Trophoblast cell (in vitro differentiated cells and primary cell): ENCODE data around the gene TAGLN2.

ENCODE experiments used
- DNase-seq, 2 donors: peaks; one replicate each; pipeline ENCODE4 v3.0.0-alpha.2; 2016
- H2AFZ ChIP-seq: 2 replicates; pipeline ENCODE4 v1.6.1; 2013; ENCODE audit warnings: low read length, moderate library complexity, mild to moderate bottlenecking; ENCODE audit not compliant: insufficient read depth, poor library complexity
- H2AK5ac ChIP-seq: 2 replicates; pipeline ENCODE4 v1.6.1; 2013; ENCODE audit warnings: mild to moderate bottlenecking, low read length
- H2BK120ac ChIP-seq: 2 replicates; pipeline ENCODE4 v1.6.1; 2013; ENCODE audit warnings: low read length, mild to moderate bottlenecking, moderate library complexity; ENCODE audit not compliant: insufficient read depth, poor library complexity
- H2BK12ac ChIP-seq: 2 replicates; pipeline ENCODE4 v1.6.1; 2013; ENCODE audit warnings: mild to moderate bottlenecking, low read length, moderate library complexity
- H2BK5ac ChIP-seq: 2 replicates; pipeline ENCODE4 v1.6.1; 2013; ENCODE audit warnings: low read length, low read depth, moderate library complexity, mild to moderate bottlenecking; ENCODE audit not compliant: poor library complexity
- H3K14ac ChIP-seq: 2 replicates; pipeline ENCODE4 v1.6.1; 2013; ENCODE audit warnings: mild to moderate bottlenecking, low read length
- H3K18ac ChIP-seq: 2 replicates; pipeline ENCODE4 v1.6.1; 2013; ENCODE audit warnings: mild to moderate bottlenecking, low read length
- H3K23ac ChIP-seq: 2 replicates; pipeline ENCODE4 v1.6.1; 2013; ENCODE audit warnings: low read length
- H3K27ac ChIP-seq: 2 replicates; pipeline ENCODE4 v1.5.1; 2013; ENCODE audit warnings: low read depth, mild to moderate bottlenecking, inconsistent platforms, low read length, moderate library complexity
- H3K27me3 ChIP-seq: 2 replicates; pipeline ENCODE4 v1.6.1; 2013; ENCODE audit warnings: inconsistent platforms, mild to moderate bottlenecking, low read length, moderate library complexity; ENCODE audit not compliant: insufficient read depth
- H3K36me3 ChIP-seq, 2 experiments: 1 replicate in 1 of 2; 2 replicates in 1 of 2; pipeline ENCODE4 v1.6.1; 2013; ENCODE audit warnings: low read length in 2 of 2, mild to moderate bottlenecking in 2 of 2, moderate library complexity in 1 of 2; ENCODE audit not compliant: insufficient read depth in 2 of 2, control insufficient read depth in 1 of 2
- H3K4ac ChIP-seq: 2 replicates; pipeline ENCODE4 v1.6.1; 2013; ENCODE audit warnings: low read depth, mild to moderate bottlenecking, low read length, moderate library complexity
- H3K4me1 ChIP-seq, 2 experiments: 1 replicate in 1 of 2; 2 replicates in 1 of 2; pipeline ENCODE4 v1.6.1; 2013; ENCODE audit warnings: low read length in 2 of 2, mild to moderate bottlenecking in 2 of 2, moderate library complexity in 1 of 2; ENCODE audit not compliant: insufficient read depth in 2 of 2, control insufficient read depth in 1 of 2
- H3K4me2 ChIP-seq: 2 replicates; pipeline ENCODE4 v1.6.1; 2013; ENCODE audit warnings: inconsistent platforms, mild to moderate bottlenecking, low read length, moderate library complexity
- H3K4me3 ChIP-seq: 2 replicates; pipeline ENCODE4 v1.5.1; 2013; ENCODE audit warnings: mild to moderate bottlenecking, low read depth, low read length, inconsistent platforms
- H3K79me1 ChIP-seq: one replicate; pipeline ENCODE4 v1.6.1; 2013; ENCODE audit warnings: low read length
- H3K79me2 ChIP-seq: 2 replicates; pipeline ENCODE4 v1.6.1; 2013; ENCODE audit warnings: low read length, mild to moderate bottlenecking; ENCODE audit not compliant: control insufficient read depth, insufficient read depth, poor library complexity
- H3K9ac ChIP-seq: 2 replicates; pipeline ENCODE4 v1.6.1; 2013; ENCODE audit warnings: mild to moderate bottlenecking, low read length
- H3K9me3 ChIP-seq: 2 replicates; pipeline ENCODE4 v1.6.1; 2013; ENCODE audit warnings: low read depth, mild to moderate bottlenecking, control low read depth, inconsistent platforms, low read length; ENCODE audit not compliant: insufficient read depth
- H4K12ac ChIP-seq: 2 replicates; pipeline ENCODE4 v1.6.1; 2013; ENCODE audit warnings: low read depth, mild to moderate bottlenecking, low read length, moderate library complexity
- H4K8ac ChIP-seq: 2 replicates; pipeline ENCODE4 v1.6.1; 2013; ENCODE audit warnings: low read depth, mild to moderate bottlenecking, low read length, moderate library complexity
- H4K91ac ChIP-seq: one replicate; pipeline ENCODE4 v1.6.1; 2013; ENCODE audit warnings: low read depth, mild to moderate bottlenecking, low read length, moderate library complexity
- WGBS: extraction: QIAGEN DNeasy Blood & Tissue Kit; methylation state at CpG from one replicate; pipeline ENCODE4 v1.1.7; 2013; ENCODE audit warnings: missing lambda C conversion rate; ENCODE audit not compliant: insufficient read length, insufficient coverage; ENCODE audit errors: extremely low coverage; 5-methylcytosine and 5-hydroxymethylcytosine counted together

The TAGLN2 gene

GRCh38 chr1:159872891-159873290 is 52.4 kb downstream of the TAGLN2 start:
- no peaks in the 10 kb centered on the region for H3K79me2 ChIP-seq
- H3K27me3 ChIP-seq: no peaks in the 10 kb centered on the region
- H3K4me1 ChIP-seq: peaks cover 7 to 14% of the 10 kb centered on the region in 2 experiments
- no peaks in the 10 kb centered on the region for H3K79me1 ChIP-seq
- H3K4me2 ChIP-seq: no peak overlapping the region
- no peak overlapping the region for H2BK5ac ChIP-seq
- H3K9me3 ChIP-seq: no peaks in the 10 kb centered on the region
- peak; percentile 95 for DNase-seq
- no peak overlapping the region for H2AFZ ChIP-seq
- no peak overlapping the region for H3K14ac ChIP-seq
- H4K8ac ChIP-seq: no peak overlapping the region
- no peak overlapping the region for H3K23ac ChIP-seq
- H2BK12ac ChIP-seq: no peak overlapping the region
- no peak overlapping the region for H3K9ac ChIP-seq
- no peak overlapping the region for H3K27ac ChIP-seq
- H3K4ac ChIP-seq: no peak overlapping the region
- no peak overlapping the region for H4K12ac ChIP-seq
- no peak overlapping the region for H4K91ac ChIP-seq
- H2BK120ac ChIP-seq: no peak overlapping the region
- no peaks in the 10 kb centered on the region for H3K36me3 ChIP-seq
- no peak overlapping the region for H3K18ac ChIP-seq
- no peak overlapping the region for H3K4me3 ChIP-seq
- no CpG with 5 or more reads among the region's 15 CpGs for WGBS
- no peak overlapping the region for H2AK5ac ChIP-seq

- no peak overlapping the region for H2AFZ ChIP-seq
- H3K4me1 ChIP-seq: peaks cover 7 to 14% of the 10 kb centered on the region in 2 experiments
- no peak overlapping the region for H3K18ac ChIP-seq
- no peak overlapping the region for H2BK12ac ChIP-seq
- no peaks in the 10 kb centered on the region for H3K79me2 ChIP-seq
- no peak overlapping the region for H4K8ac ChIP-seq
- no peak overlapping the region for H3K14ac ChIP-seq
- H3K9ac ChIP-seq: no peak overlapping the region
- no peak overlapping the region for H3K27ac ChIP-seq
- no peak overlapping the region for H2BK120ac ChIP-seq
- no peak overlapping the region for H2BK5ac ChIP-seq
- WGBS: no CpG with 5 or more reads among the region's 5 CpGs
- no peaks in the 10 kb centered on the region for H3K36me3 ChIP-seq
- H3K23ac ChIP-seq: no peak overlapping the region
- no peak overlapping the region for H3K4ac ChIP-seq
- H3K4me2 ChIP-seq: no peak overlapping the region
- H3K27me3 ChIP-seq: no peaks in the 10 kb centered on the region
- no peak overlapping the region for H3K4me3 ChIP-seq
- no peaks in the 10 kb centered on the region for H3K9me3 ChIP-seq
- no peak overlapping the region for H2AK5ac ChIP-seq
- no peak overlapping the region for H4K12ac ChIP-seq
- H3K79me1 ChIP-seq: no peaks in the 10 kb centered on the region
- H4K91ac ChIP-seq: no peak overlapping the region
- no peak for DNase-seq
Measured at GRCh38 chr1:159870704-159871103, 54.6 kb downstream of the TAGLN2 start.

- Histone ChIP-seq H3K79me1 (no peaks in the 10 kb centered on the region), H3K9ac (no peak overlapping the region), H3K14ac (no peak overlapping the region), H2AK5ac (no peak overlapping the region), H2BK120ac (no peak overlapping the region), H3K27ac (no peak overlapping the region), H2BK5ac (no peak overlapping the region), H2BK12ac (no peak overlapping the region), H3K79me2 (no peaks in the 10 kb centered on the region), H3K36me3 (no peaks in the 10 kb centered on the region), H3K4me3 (no peak overlapping the region), H3K4me2 (no peak overlapping the region), H4K12ac (no peak overlapping the region), H4K91ac (no peak overlapping the region), H3K23ac (no peak overlapping the region), H3K18ac (no peak overlapping the region), H3K9me3 (no peaks in the 10 kb centered on the region), H3K27me3 (no peaks in the 10 kb centered on the region), H3K4me1 (peaks cover 7 to 14% of the 10 kb centered on the region in 2 experiments), H4K8ac (no peak overlapping the region), H3K4ac (no peak overlapping the region), H2AFZ (no peak overlapping the region)
- DNase-seq: no peak
- no CpG with 5 or more reads among the region's 1 CpG for WGBS
Measured at GRCh38 chr1:159869607-159870006, 55.7 kb downstream of the TAGLN2 start.

GRCh38 chr1:159869173-159869572 is 56.1 kb downstream of the TAGLN2 start:
- H3K27ac ChIP-seq: no peak overlapping the region
- H3K9me3 ChIP-seq: no peaks in the 10 kb centered on the region
- H3K18ac ChIP-seq: no peak overlapping the region
- no CpG with 5 or more reads among the region's 4 CpGs for WGBS
- no peak overlapping the region for H4K8ac ChIP-seq
- H2AFZ ChIP-seq: no peak overlapping the region
- no peak overlapping the region for H3K4me2 ChIP-seq
- H2BK12ac ChIP-seq: no peak overlapping the region
- H3K4me1 ChIP-seq: peaks cover 7 to 14% of the 10 kb centered on the region in 2 experiments
- no peaks in the 10 kb centered on the region for H3K27me3 ChIP-seq
- H2BK5ac ChIP-seq: no peak overlapping the region
- H3K36me3 ChIP-seq: no peaks in the 10 kb centered on the region
- H4K12ac ChIP-seq: no peak overlapping the region
- no peak overlapping the region for H3K9ac ChIP-seq
- H2BK120ac ChIP-seq: no peak overlapping the region
- peak; percentile 91 to 94 for DNase-seq
- no peak overlapping the region for H3K4me3 ChIP-seq
- no peak overlapping the region for H2AK5ac ChIP-seq
- H4K91ac ChIP-seq: no peak overlapping the region
- H3K79me2 ChIP-seq: no peaks in the 10 kb centered on the region
- no peak overlapping the region for H3K14ac ChIP-seq
- no peak overlapping the region for H3K4ac ChIP-seq
- no peaks in the 10 kb centered on the region for H3K79me1 ChIP-seq
- H3K23ac ChIP-seq: no peak overlapping the region
